DMS79 treated with DMSO at 0.1 percent for 48 hours (cell line): ENCODE data around the gene DBF4B.
A peak's percentile ranks its signal among the peaks of the same experiment; 100 is the strongest.

Experiments
- DNase-seq: peaks from one replicate; lab custom pipeline; 2025; lab: John Stamatoyannopoulos, UW

The DBF4B gene

GRCh38 chr17:44760474-44761308 lies 52.2 kb downstream of the DBF4B start:
- no peak for DNase-seq

GRCh38 chr17:44761932-44762810 lies 53.7 kb downstream of the DBF4B start:
- no peak for DNase-seq

DNA sequence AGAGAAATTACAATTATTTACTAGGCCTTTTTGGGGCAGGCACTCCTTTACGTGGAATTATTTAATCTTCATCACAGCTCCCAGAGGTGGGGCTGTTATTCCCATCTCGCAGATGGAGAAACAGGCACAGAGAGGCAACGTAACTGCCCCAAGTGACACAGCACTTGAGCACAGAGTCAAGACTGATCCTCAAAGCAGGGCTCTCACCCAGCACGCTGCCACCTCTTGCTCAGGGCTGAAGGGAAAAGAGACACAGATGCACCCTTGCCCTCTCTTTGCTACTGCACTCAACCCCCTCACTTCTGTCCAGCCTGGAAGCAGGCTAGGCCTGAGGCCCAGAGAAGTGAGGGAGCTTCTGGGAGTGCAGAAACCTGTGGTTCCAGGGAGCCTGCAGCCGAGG lies 54.7 kb downstream of the DBF4B start:
- no peak for DNase-seq

GRCh38 chr17:44765965-44766364 lies 57.5 kb downstream of the DBF4B start:
- DNase-seq, result no peak

- DNase-seq, result no peak
Measured at GRCh38 chr17:44766409-44767038, 58.1 kb downstream of the DBF4B start.

GRCh38 chr17:44767493-44767892 lies 59.0 kb downstream of the DBF4B start:
- DNase-seq, result no peak

GRCh38 chr17:44768505-44769142 lies 60.2 kb downstream of the DBF4B start:
- DNase-seq, result no peak

- DNase-seq, result no peak
Measured at GRCh38 chr17:44769230-44769629, 60.8 kb downstream of the DBF4B start.

DNA sequence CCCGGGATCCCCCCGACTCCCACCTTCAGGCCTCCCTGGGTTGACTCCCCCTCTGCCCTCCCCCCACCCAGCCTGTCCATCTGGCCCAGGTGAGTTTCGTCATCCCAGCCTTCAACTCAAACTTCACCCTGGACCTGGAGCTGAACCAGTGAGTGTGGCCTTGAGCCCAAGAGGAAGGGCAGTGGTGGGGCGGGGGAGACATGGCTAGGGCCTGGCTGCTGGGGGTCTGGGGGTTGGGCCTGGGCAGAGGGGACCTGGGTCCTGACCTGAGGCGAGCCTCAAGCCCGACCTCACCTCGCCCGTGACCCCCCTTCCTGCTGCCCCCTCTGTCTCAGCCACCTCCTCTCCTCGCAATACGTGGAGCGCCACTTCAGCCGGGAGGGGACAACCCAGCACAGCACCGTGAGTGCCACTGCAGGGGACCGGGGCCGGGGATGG lies 61.2 kb downstream of the DBF4B start:
- DNase-seq, result no peak

DNA sequence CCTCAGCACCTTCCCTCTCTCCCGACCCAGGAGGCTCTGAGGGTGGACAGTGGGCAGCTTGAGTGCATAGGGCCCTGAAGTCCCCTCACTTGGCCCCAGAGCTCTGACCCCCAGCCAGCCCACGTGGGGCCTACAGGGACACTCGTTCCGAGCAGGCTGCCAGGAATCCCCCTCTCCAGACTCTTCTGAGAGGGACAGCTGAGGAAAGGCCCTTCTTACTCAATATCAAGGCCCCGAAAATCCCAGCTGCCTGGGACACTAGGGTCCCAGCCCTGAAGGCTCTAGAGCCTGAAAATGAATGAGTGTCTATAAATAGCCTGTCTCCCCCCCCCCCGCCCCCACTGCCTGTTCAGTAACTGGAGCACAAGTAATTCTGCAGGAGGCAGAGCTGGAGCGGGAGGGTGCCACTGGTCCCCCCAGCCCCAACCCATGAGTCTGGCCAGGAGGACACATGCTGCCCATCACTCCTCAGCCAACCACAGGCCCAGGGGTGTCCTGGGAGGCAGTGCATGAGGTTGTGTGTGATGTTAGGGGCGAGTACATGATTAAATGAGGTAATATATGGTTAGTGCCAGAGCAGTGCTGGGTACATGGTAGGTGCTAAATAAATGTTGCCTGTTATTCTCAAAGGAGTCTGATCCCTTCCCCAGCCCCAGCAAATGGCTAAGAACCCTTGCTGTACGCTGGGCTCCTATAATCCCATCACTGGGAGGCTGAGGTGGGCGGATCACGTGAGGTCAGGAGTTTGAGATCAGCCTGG lies 61.9 kb downstream of the DBF4B start:
- DNase-seq, result no peak

DNA sequence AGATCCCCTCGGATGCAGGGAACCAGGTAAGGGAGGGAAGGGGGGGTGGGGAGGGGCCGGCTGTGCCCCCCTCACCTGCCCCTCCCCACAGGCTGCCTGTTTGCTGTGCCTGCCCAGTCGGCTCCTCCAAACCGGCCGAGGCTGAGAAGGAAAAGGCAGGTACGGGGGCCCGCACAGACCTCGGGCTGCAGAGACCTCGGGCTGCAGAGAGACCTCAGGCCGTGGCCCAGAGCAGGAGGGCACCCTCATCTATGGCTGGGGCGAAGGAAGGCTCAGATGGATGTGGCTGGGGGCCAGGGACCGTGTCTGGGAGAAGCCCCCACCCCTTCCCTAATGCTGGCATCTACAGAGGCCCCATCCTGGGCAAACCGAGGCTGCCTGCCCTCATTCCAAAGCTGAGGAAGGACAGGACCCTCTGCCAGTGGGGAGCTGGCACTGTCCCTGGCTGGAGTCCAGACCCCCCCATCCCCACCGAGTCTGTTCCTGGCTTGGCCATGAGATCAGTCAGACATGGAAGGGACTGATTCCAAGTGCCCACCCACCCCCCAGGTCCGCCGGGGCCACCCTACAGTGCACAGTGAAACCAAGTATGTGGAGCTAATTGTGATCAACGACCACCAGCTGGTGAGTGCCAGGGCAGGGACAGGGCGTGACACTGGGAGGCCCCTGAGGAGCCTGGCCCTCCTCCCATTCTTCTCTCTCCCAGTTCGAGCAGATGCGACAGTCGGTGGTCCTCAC lies 64.0 kb downstream of the DBF4B start:
- DNase-seq, result no peak

DNA sequence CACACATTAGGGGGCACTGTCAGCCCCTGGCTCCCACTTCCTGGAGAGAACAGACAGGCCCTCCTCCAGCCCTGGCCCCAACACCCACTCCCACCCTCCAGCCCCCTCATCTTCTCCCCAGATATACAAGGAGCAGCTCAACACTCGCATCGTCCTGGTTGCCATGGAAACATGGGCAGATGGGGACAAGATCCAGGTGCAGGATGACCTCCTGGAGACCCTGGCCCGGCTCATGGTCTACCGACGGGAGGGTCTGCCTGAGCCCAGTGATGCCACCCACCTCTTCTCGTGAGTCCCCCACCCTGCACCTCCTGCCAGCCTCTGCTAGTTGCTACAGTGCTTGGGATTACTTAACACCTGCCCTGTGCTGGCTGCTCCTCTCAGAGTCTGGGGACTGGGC lies 64.7 kb downstream of the DBF4B start:
- DNase-seq, result no peak

GRCh38 chr17:44774271-44775135 lies 66.0 kb downstream of the DBF4B start:
- peak; percentile 74 for DNase-seq

GRCh38 chr17:44775136-44775837 lies 66.8 kb downstream of the DBF4B start:
- DNase-seq, result peak; percentile 95

- peak; percentile 82 for DNase-seq
Measured at GRCh38 chr17:44775838-44776621, 67.6 kb downstream of the DBF4B start.

- DNase-seq, result no peak
Measured at GRCh38 chr17:44776628-44777393, 68.3 kb downstream of the DBF4B start.
